Activated CD4-positive, alpha-beta T cell treated with anti-CD3 and anti-CD28 coated beads, Interleukin-10, Interleukin-2, amounts not matched to agents 100 ng/mL and 50 ng/mL, durations not matched to agents 16 hours and 8 hours (primary cell): ENCODE data around the gene MBD3L3.
"Not testable (repeated sequence)": the region's sequence is repeated elsewhere in the genome, so short reads cannot be mapped to it uniquely, and the experiment has no call there.

Source experiments
- DNase-seq: peaks from one replicate; pipeline ENCODE4 v3.0.0-alpha.2; 2020

MBD3L3 gene

GRCh38 chr19:7063339-7063738 lies 4.9 kb upstream of the MBD3L3 start:
- no peak for DNase-seq

GRCh38 chr19:7059977-7060376 lies 1.5 kb upstream of the MBD3L3 start:
- DNase-seq = not testable (repeated sequence)

- not testable (repeated sequence) for DNase-seq
Observed at GRCh38 chr19:7056371-7056770, 2.1 kb downstream of the MBD3L3 start.

GRCh38 chr19:7055679-7056078 lies 2.8 kb downstream of the MBD3L3 start:
- DNase-seq = not testable (repeated sequence)

- not testable (repeated sequence) for DNase-seq
Observed at GRCh38 chr19:7054635-7055368, 3.7 kb downstream of the MBD3L3 start.

- not testable (repeated sequence) for DNase-seq
Observed at GRCh38 chr19:7052896-7053295, 5.6 kb downstream of the MBD3L3 start.

- DNase-seq = not testable (repeated sequence)
Observed at GRCh38 chr19:7051421-7051820, 7.1 kb downstream of the MBD3L3 start.

- DNase-seq = not testable (repeated sequence)
Observed at GRCh38 chr19:7049021-7049420, 9.5 kb downstream of the MBD3L3 start, which contains the start of gene MBD3L2. Gene MBD3L2 (plus strand): TSS chr19:7049321. CDS start chr19:7049374, 53 bp downstream.

- DNase-seq = not testable (repeated sequence)
Observed at GRCh38 chr19:7041563-7041962, 16.9 kb downstream of the MBD3L3 start.

- not testable (repeated sequence) for DNase-seq
Observed at GRCh38 chr19:7040079-7040478, 18.4 kb downstream of the MBD3L3 start, which contains the start of gene MBD3L4. Gene MBD3L4 (minus strand): TSS chr19:7040179. CDS start chr19:7040144, 35 bp downstream.

GRCh38 chr19:7030278-7030677 lies 28.2 kb downstream of the MBD3L3 start, which contains the start of gene MBD3L5:
Gene MBD3L5 (plus strand): TSS chr19:7030578. CDS start chr19:7030612, 34 bp downstream.
- DNase-seq = not testable (repeated sequence)

- not testable (repeated sequence) for DNase-seq
Observed at GRCh38 chr19:7028790-7029189, 29.7 kb downstream of the MBD3L3 start.

- DNase-seq = not testable (repeated sequence)
Observed at GRCh38 chr19:7021331-7021730, 37.1 kb downstream of the MBD3L3 start, which contains the start of gene MBD3L2B. Gene MBD3L2B (minus strand): TSS chr19:7021431. CDS start chr19:7021397, 34 bp downstream.

GRCh38 chr19:7018828-7019227 lies 39.6 kb downstream of the MBD3L3 start:
- no peak for DNase-seq

GRCh38 chr19:7013678-7014077 lies 44.8 kb downstream of the MBD3L3 start:
- peak; percentile 43 for DNase-seq

GRCh38 chr19:7010722-7011593 lies 47.5 kb downstream of the MBD3L3 start:
- DNase-seq = peak; percentile 12

GRCh38 chr19:7007859-7008258 lies 50.6 kb downstream of the MBD3L3 start:
- DNase-seq = no peak
